Measurements from ENCODE around the gene CREB5. TPM values are rescaled to one million over a fixed set of nuclear protein-coding genes. Genes with fewer than 3 reads are reported as not detected.

Gene CREB5
- total and polyA plus RNA-seq, 2 experiments from 2014 or later: 2.4 to 4.4 TPM

GRCh38 chr7:28782362-28782761, 370.0 kb downstream of the CREB5 start (continued):
- no peak for TF ChIP-seq ZNF462 (CRISPR knock-in tag; IDR thresholded peaks at IDR 0.05)

- Histone ChIP-seq H3K27ac (ENCODE audit: low read depth) (no peak overlapping the region), H4K20me1 (replicated peaks; ENCODE audit: insufficient read depth) (no peaks in the 10 kb centered on the region; the same call in 1 of the 2 replicates), H2AFZ (no peak overlapping the region), H3K36me3 (ENCODE audit: insufficient read depth) (no peaks in the 10 kb centered on the region), H3F3A (replicated peaks; ENCODE audit: low read depth) (no peaks in the 10 kb centered on the region), H3K9me2 (ENCODE audit: insufficient read depth) (no peaks in the 10 kb centered on the region), H3K27me3 (ENCODE audit: insufficient read depth) (no peaks in the 10 kb centered on the region), H3K4me3 (no peak overlapping the region), H3K4me2 (no peak overlapping the region), H3K4me1 (ENCODE audit: insufficient read depth) (no peaks in the 10 kb centered on the region), H3K79me2 (replicated peaks; ENCODE audit: insufficient read depth) (no peaks in the 10 kb centered on the region)
- DNase-seq (ENCODE audit: low spot score) (no peak), ATAC-seq (no peak; the same call in 2 of the 3 replicates)
- Mint-ChIP-seq H3K36me3 (ENCODE audit: low read depth) (no peaks in the 10 kb centered on the region), H3K9me3 (no peaks in the 10 kb centered on the region), H3K27me3 (ENCODE audit: insufficient read depth, low read depth, poor library complexity) (peaks cover 4% of the 10 kb centered on the region), H3K27ac (no peak overlapping the region), H3K4me3 (no peak overlapping the region), H3K4me1 (no peaks in the 10 kb centered on the region; the same call in 2 of the 3 replicates)
- no peak for TF ChIP-seq EZH2phosphoT487 (IDR thresholded peaks at IDR 0.05; ENCODE audit: unreplicated experiment)
- no peak for TF ChIP-seq ZNF331 (CRISPR knock-in tag; IDR thresholded peaks at IDR 0.05; ENCODE audit: low read depth)
- TF ChIP-seq ZNF462 (CRISPR knock-in tag; IDR thresholded peaks at IDR 0.05): no peak
These were observed 372.0 kb downstream of the CREB5 start for GRCh38 chr7:28784171-28784902.
